ENCODE measurements around the gene SNRNP70. TPM values are rescaled to one million over a fixed set of nuclear protein-coding genes. Genes with fewer than 3 reads are reported as not detected.

Gene SNRNP70
- total RNA-seq, 1 donor from 2014 or later = 103 TPM

DNA sequence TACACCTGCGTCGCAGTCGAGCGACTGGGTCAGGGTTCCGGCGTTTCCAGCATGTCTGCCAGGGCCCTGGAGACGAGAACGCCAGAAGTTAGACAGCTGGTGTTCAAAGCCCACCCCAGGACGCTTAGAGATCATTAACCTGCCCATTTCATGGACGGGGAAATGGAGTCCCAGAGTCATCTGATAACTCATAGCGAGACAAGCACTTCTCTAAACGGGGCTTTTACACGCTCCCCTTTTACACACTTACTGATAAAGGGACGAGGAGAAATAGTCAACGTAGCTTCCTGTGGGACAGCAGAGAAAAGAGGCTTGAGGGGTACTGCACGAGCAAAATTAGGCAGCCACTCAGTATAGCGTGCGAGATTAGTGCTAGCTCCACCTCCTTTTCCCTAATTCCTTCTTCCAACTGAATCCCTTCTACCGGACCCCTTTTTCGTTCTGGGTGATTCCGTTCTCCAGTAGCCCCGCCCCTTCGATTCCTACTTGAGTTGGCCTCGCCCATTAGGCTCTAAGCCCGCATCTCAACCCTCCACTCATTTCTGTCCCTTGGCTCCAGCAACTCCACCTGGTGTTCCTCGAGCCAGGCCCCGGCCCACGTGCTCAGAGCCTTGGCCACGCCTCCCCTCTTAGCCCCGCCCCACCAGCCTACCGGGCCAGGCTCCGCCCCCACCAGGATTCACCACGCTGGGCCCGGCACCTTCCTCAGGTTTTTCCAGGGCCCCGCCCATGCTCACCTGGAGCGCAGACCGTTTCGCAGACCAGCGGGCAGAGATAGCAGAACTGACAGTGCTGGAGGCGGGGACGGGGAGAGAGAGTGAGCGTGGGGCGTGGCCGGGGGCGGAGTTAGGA lies 66.2 kb downstream of the SNRNP70 start:
- H3K36me3 ChIP-seq (ENCODE audit: control insufficient read depth in 3 of 3, insufficient read depth in 3 of 3, low read length in 3 of 3) = peaks cover 0 to 9% (median 0%) of the 10 kb centered on the region in 3 donors
- H3K9ac ChIP-seq (ENCODE audit: low read depth in 1 of 3, low read length in 3 of 3) = peak overlapping the region; percentile 51 to 92 (median 90)
- no peaks in the 10 kb centered on the region for H3K27me3 ChIP-seq (ENCODE audit: control insufficient read depth in 3 of 3, insufficient read depth in 3 of 3, low read length in 3 of 3)
- H3K9me3 ChIP-seq (ENCODE audit: control insufficient read depth in 3 of 3, low read length in 3 of 3) = no peaks in the 10 kb centered on the region
- H3K27ac ChIP-seq (ENCODE audit: low read depth, low read length) = peak overlapping the region; percentile 83
- H3K4me3 ChIP-seq (ENCODE audit: low read length in 3 of 3) = peak overlapping the region; percentile 91 to 94 (median 92)
- H3K4me1 ChIP-seq (ENCODE audit: control insufficient read depth in 3 of 3, insufficient read depth in 3 of 3, low read length in 3 of 3) = peaks cover 27 to 61% (median 49%) of the 10 kb centered on the region in 3 donors

GRCh38 chr19:49152119-49152550 lies 66.9 kb downstream of the SNRNP70 start:
- H3K9me3 ChIP-seq (ENCODE audit: control insufficient read depth in 3 of 3, low read length in 3 of 3) = no peaks in the 10 kb centered on the region
- H3K36me3 ChIP-seq (ENCODE audit: control insufficient read depth in 3 of 3, insufficient read depth in 3 of 3, low read length in 3 of 3) = peaks cover 0 to 9% (median 0%) of the 10 kb centered on the region in 3 donors
- H3K27me3 ChIP-seq (ENCODE audit: control insufficient read depth in 3 of 3, insufficient read depth in 3 of 3, low read length in 3 of 3) = no peaks in the 10 kb centered on the region
- H3K4me3 ChIP-seq (ENCODE audit: low read length in 3 of 3) = peak overlapping the region; percentile 84 to 94 (median 92)
- peaks cover 27 to 61% (median 50%) of the 10 kb centered on the region in 3 donors for H3K4me1 ChIP-seq (ENCODE audit: control insufficient read depth in 3 of 3, insufficient read depth in 3 of 3, low read length in 3 of 3)
- H3K9ac ChIP-seq (ENCODE audit: low read depth in 1 of 3, low read length in 3 of 3) = peak overlapping the region in 2 of 3 donors; percentile 50 to 100
- H3K27ac ChIP-seq (ENCODE audit: low read depth, low read length) = peak overlapping the region; percentile 99

GRCh38 chr19:49153167-49153809 lies 68.0 kb downstream of the SNRNP70 start:
- Histone ChIP-seq H3K36me3 (ENCODE audit: control insufficient read depth in 3 of 3, insufficient read depth in 3 of 3, low read length in 3 of 3) (peaks cover 0 to 9% (median 0%) of the 10 kb centered on the region in 3 donors), H3K9me3 (ENCODE audit: control insufficient read depth in 3 of 3, low read length in 3 of 3) (no peaks in the 10 kb centered on the region), H3K27ac (ENCODE audit: low read depth, low read length) (peak overlapping the region; percentile 99), H3K4me3 (ENCODE audit: low read length in 3 of 3) (peak overlapping the region; percentile 84 to 97 (median 88)), H3K4me1 (ENCODE audit: control insufficient read depth in 3 of 3, insufficient read depth in 3 of 3, low read length in 3 of 3) (peaks cover 31 to 69% (median 55%) of the 10 kb centered on the region in 3 donors), H3K27me3 (ENCODE audit: control insufficient read depth in 3 of 3, insufficient read depth in 3 of 3, low read length in 3 of 3) (no peaks in the 10 kb centered on the region), H3K9ac (ENCODE audit: low read depth in 1 of 3, low read length in 3 of 3) (peak overlapping the region; percentile 95 to 100 (median 98))

GRCh38 chr19:49154279-49154678 lies 69.0 kb downstream of the SNRNP70 start:
- H3K27me3 ChIP-seq (ENCODE audit: control insufficient read depth in 3 of 3, insufficient read depth in 3 of 3, low read length in 3 of 3) = no peaks in the 10 kb centered on the region
- H3K27ac ChIP-seq (ENCODE audit: low read depth, low read length) = peak overlapping the region; percentile 99
- H3K36me3 ChIP-seq (ENCODE audit: control insufficient read depth in 3 of 3, insufficient read depth in 3 of 3, low read length in 3 of 3) = peaks cover 0 to 9% (median 0%) of the 10 kb centered on the region in 3 donors
- H3K4me1 ChIP-seq (ENCODE audit: control insufficient read depth in 3 of 3, insufficient read depth in 3 of 3, low read length in 3 of 3) = peaks cover 31 to 65% (median 52%) of the 10 kb centered on the region in 3 donors
- H3K4me3 ChIP-seq (ENCODE audit: low read length in 3 of 3) = peak overlapping the region; percentile 84 to 97 (median 88)
- no peaks in the 10 kb centered on the region for H3K9me3 ChIP-seq (ENCODE audit: control insufficient read depth in 3 of 3, low read length in 3 of 3)
- H3K9ac ChIP-seq (ENCODE audit: low read depth in 1 of 3, low read length in 3 of 3) = peak overlapping the region; percentile 95 to 100 (median 98)

DNA sequence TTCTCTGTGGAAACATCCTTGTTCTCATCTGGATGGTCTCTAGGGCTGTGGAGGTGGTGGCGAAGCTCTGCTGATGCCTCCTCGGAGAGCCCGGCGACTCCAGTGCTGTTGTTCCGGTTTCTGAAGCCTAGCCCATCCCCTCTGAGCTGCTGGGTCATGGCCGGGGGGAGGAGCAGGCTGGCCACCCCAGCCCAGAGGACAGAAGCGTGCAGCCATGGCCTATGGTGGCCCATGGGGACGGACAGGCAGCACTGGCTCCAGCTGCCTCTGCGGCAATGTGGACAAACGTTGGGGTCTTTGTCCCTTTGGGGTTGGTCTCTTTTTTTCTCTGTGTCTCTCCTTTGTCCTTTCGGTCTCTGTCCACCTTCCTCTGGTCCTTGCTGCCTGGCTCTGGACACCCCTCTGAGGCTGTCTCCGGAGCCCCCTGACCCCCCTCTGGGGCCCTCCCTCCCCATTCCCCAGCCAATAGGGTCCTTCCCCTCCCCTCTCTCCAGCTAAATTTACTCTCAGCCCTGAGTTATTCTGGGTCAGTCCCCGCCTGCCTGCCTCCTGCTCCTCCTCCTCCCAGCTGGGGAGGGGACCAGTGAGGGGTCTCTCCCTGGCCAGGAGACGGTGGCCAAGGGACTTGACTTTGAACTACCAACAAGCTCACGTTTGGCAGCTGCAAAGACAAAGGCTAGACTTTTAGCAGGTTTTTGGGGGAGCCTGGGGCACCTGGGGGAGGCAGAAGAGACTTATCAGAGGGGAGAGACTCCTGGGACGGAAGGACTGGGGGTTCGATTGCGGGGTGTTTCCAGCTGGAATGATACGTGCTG lies 70.0 kb downstream of the SNRNP70 start, which contains the start of gene HRC:
Gene HRC, minus strand, starts transcription at position 392 of the 815 bp plus-strand sequence. Its CDS starts 159 bp downstream, at position 233.
- peak within 1 kb of the TSS; percentile 99 for H3K27ac ChIP-seq (ENCODE audit: low read depth, low read length)
- H3K4me1 ChIP-seq (ENCODE audit: control insufficient read depth in 3 of 3, insufficient read depth in 3 of 3, low read length in 3 of 3) = peaks cover 23 to 60% (median 51%) of the 10 kb centered on the region in 3 donors
- H3K27me3 ChIP-seq (ENCODE audit: control insufficient read depth in 3 of 3, insufficient read depth in 3 of 3, low read length in 3 of 3) = no peaks in the 10 kb centered on the region
- H3K9ac ChIP-seq (ENCODE audit: low read depth in 1 of 3, low read length in 3 of 3) = peak within 1 kb of the TSS; percentile 95 to 100 (median 98)
- H3K36me3 ChIP-seq (ENCODE audit: control insufficient read depth in 3 of 3, insufficient read depth in 3 of 3, low read length in 3 of 3) = peaks cover 0 to 9% (median 0%) of the 10 kb centered on the region in 3 donors
- H3K4me3 ChIP-seq (ENCODE audit: low read length in 3 of 3) = peak within 1 kb of the TSS; percentile 84 to 97 (median 88)
- no peaks in the 10 kb centered on the region for H3K9me3 ChIP-seq (ENCODE audit: control insufficient read depth in 3 of 3, low read length in 3 of 3)

DNA sequence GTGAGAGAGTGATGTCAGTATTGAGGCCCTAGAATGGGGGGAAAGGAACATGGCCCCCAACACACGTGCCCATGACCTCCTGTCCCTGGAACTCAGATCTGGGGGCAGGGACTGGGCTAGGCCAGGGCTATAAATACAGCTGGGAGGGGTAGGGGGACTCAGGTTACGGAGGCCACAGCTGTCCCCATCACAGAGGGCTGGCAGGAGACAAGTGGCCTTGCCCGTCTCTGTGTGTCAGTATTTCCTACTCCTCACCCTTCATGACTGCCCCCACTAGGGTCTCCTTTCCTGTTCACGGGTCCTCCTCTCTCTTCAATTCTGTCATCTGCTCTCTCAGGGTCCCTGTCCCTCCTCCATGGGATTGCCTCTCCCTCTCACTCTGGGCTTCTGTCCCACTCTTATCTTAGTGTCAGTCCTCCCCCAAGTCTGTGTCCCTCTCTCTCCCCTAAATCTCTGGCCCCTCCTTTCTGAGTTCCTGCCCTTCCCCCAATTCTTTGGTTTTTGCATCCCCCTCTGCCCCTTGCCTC lies 70.6 kb downstream of the SNRNP70 start:
- peak overlapping the region; percentile 95 to 100 (median 98) for H3K9ac ChIP-seq (ENCODE audit: low read depth in 1 of 3, low read length in 3 of 3)
- peak overlapping the region; percentile 99 for H3K27ac ChIP-seq (ENCODE audit: low read depth, low read length)
- peaks cover 23 to 61% (median 54%) of the 10 kb centered on the region in 3 donors for H3K4me1 ChIP-seq (ENCODE audit: control insufficient read depth in 3 of 3, insufficient read depth in 3 of 3, low read length in 3 of 3)
- H3K27me3 ChIP-seq (ENCODE audit: control insufficient read depth in 3 of 3, insufficient read depth in 3 of 3, low read length in 3 of 3) = no peaks in the 10 kb centered on the region
- no peaks in the 10 kb centered on the region for H3K9me3 ChIP-seq (ENCODE audit: control insufficient read depth in 3 of 3, low read length in 3 of 3)
- H3K36me3 ChIP-seq (ENCODE audit: control insufficient read depth in 3 of 3, insufficient read depth in 3 of 3, low read length in 3 of 3) = peaks cover 0 to 9% (median 0%) of the 10 kb centered on the region in 3 donors
- H3K4me3 ChIP-seq (ENCODE audit: low read length in 3 of 3) = peak overlapping the region; percentile 84 to 97 (median 88)

DNA sequence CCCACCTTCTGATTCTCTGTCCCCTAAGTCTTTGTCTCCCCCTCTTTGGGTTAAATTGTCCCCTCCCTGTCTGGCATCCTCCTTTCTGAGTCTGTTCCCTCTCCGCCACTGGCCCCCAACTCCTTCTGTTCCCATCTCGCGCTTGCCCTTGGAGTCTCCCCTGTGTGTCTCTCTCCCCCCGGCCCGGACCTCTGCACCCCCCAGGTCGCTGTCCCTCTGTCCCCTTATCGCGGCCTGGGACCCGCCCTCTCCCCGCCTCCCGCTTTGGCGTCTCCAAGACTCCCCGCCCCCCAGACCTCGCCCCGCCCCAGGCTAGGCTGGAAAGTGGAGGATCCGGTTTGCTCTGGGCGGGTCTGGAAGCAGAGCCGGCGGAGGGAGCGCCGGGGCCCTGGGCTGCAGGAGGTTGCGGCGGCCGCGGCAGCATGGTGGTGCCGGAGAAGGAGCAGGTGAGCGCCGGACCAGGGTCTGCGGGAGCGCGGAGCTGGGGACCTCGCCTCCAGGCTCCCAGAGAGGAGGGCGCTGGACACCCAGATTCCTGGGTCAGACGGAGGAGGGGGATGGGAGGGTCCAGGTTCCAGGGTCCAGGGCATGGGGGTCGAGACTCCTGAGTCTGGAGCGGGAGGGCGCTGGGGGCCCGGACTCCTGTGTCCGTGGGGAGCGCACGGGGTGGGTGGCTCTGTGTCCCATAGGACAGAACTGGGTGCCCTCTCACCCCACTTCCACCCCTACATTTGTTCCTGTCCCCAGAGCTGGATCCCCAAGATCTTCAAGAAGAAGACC lies 72.4 kb downstream of the SNRNP70 start, which contains the start of gene TRPM4:
Gene TRPM4, plus strand, starts transcription at position 348 of the 780 bp plus-strand sequence. Its CDS starts 75 bp downstream, at position 423.
- Histone ChIP-seq H3K9ac (ENCODE audit: low read depth in 1 of 3, low read length in 3 of 3) (peak within 1 kb of the TSS; percentile 96 to 100 (median 98)), H3K4me3 (ENCODE audit: low read length in 3 of 3) (peak within 1 kb of the TSS; percentile 91 to 97 (median 93)), H3K27me3 (ENCODE audit: control insufficient read depth in 3 of 3, insufficient read depth in 3 of 3, low read length in 3 of 3) (no peaks in the 10 kb centered on the region), H3K4me1 (ENCODE audit: control insufficient read depth in 3 of 3, insufficient read depth in 3 of 3, low read length in 3 of 3) (peaks cover 17 to 52% (median 48%) of the 10 kb centered on the region in 3 donors), H3K9me3 (ENCODE audit: control insufficient read depth in 3 of 3, low read length in 3 of 3) (no peaks in the 10 kb centered on the region), H3K36me3 (ENCODE audit: control insufficient read depth in 3 of 3, insufficient read depth in 3 of 3, low read length in 3 of 3) (peaks cover 0 to 5% (median 0%) of the 10 kb centered on the region in 3 donors), H3K27ac (ENCODE audit: low read depth, low read length) (peak within 1 kb of the TSS; percentile 99)

Measured in skeletal muscle tissue (tissue), 4 donors.